VCaP (cell line): ENCODE data around the gene JARID2.

ENCODE experiments used
- H3K27ac ChIP-seq: fragments of 450-650 bp; 2 replicates; pipeline ENCODE4 v1.5.1; 2017
- TF ChIP-seq, protein P1 (sequence below): fragments of 450-650 bp; conservative IDR thresholded peaks from 2 replicates; pipeline ENCODE4 v1.5.1; 2017; ENCODE audit warnings: mild to moderate bottlenecking, moderate library complexity

Gene JARID2

DNA sequence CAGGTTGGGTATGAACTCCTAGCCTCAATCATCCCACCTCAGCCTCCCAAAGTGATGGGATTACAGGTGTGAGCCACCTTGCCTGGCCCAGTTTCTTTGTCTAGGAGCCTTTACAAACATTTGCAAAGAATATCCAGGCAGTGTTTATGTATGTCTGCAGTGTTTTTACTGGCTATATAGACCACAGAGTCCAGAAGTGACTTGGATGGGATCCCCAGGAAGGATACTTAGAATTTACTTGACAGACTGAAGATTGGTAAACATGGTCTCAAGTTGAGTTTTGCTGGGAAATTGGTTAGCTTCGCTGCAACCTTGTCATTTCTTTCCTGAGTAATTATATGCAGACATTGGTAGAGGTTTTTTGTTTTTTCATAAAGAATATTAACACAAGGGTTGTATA is 23.8 kb downstream of the JARID2 start:
- no peak overlapping the region for H3K27ac ChIP-seq
- TF ChIP-seq, protein P1, sequence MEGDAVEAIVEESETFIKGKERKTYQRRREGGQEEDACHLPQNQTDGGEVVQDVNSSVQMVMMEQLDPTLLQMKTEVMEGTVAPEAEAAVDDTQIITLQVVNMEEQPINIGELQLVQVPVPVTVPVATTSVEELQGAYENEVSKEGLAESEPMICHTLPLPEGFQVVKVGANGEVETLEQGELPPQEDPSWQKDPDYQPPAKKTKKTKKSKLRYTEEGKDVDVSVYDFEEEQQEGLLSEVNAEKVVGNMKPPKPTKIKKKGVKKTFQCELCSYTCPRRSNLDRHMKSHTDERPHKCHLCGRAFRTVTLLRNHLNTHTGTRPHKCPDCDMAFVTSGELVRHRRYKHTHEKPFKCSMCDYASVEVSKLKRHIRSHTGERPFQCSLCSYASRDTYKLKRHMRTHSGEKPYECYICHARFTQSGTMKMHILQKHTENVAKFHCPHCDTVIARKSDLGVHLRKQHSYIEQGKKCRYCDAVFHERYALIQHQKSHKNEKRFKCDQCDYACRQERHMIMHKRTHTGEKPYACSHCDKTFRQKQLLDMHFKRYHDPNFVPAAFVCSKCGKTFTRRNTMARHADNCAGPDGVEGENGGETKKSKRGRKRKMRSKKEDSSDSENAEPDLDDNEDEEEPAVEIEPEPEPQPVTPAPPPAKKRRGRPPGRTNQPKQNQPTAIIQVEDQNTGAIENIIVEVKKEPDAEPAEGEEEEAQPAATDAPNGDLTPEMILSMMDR = no peak

DNA sequence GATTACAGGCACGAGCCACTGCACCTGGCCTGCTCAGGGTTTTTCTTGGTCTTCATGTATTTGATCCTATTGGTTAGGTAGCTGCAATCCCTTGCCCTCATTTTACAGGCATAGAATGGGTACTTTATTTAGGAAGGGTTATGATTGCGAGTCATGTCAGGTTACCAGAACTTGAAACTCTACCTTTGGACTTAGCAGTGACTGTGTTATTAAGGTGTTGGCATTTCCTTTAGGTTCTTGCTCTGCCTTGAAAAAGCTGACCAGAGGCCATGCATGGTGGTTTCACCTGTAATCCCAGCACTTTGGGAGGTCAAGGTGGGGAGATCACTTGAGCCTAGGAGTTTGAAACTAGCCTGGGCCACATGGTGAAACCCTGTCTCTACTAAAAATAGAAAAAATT is 24.5 kb downstream of the JARID2 start:
- no peak overlapping the region for H3K27ac ChIP-seq
- TF ChIP-seq, protein P1 = no peak

DNA sequence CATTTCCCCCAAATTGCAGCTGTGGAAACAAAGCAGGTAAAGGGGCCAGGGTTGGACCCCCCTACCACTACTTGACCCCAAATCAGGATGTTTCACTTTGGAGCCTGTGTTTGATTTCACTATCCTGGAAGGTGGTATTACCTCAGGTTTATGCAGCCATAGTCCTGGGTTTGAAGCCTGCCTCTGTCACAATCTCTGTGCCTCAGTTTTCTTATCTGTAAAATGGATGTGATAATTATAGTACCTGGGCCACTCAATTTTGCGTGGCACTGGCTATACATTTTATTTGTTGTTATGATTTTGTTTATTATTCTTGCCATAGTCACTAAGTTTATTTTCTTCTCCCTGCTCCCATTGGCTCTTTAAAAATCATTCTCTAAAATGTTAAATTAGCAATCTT is 26.7 kb downstream of the JARID2 start:
- no peak overlapping the region for H3K27ac ChIP-seq
- TF ChIP-seq, protein P1 = no peak

DNA sequence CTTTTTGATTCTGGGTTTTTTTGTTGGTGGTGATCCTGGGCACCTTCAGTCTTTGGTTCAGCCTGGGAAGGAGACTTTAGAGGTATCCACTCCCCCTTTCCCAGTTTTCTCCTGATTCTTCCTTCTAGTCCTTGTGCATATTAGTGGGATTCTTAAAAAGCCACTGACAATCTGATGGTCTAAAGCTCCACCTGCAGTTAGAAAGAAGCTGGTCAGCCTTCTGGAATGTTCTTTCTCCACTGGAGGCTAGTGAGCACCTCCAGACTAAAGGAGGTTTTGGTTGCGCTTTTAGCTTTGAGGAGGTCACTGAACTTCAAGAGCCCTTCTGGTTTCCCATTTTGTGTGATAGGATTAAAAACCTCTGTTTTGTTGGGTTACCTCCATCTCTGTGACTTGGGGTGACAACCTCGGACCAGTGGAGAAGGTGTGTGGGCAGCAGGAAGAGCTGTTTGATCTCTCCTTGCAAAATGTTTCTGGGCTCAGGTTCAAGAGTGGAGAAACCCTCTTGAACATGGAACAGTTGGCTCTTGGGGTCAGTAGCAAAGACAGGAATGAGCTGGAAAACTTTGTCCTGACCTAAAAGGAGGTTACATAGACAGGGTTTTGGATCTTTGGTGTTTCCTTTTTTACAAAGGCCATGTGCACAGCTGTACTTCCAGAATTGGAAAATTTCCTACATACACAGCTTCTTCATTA is 29.0 kb downstream of the JARID2 start:
- TF ChIP-seq, protein P1 = no peak
- H3K27ac ChIP-seq = no peak overlapping the region

DNA sequence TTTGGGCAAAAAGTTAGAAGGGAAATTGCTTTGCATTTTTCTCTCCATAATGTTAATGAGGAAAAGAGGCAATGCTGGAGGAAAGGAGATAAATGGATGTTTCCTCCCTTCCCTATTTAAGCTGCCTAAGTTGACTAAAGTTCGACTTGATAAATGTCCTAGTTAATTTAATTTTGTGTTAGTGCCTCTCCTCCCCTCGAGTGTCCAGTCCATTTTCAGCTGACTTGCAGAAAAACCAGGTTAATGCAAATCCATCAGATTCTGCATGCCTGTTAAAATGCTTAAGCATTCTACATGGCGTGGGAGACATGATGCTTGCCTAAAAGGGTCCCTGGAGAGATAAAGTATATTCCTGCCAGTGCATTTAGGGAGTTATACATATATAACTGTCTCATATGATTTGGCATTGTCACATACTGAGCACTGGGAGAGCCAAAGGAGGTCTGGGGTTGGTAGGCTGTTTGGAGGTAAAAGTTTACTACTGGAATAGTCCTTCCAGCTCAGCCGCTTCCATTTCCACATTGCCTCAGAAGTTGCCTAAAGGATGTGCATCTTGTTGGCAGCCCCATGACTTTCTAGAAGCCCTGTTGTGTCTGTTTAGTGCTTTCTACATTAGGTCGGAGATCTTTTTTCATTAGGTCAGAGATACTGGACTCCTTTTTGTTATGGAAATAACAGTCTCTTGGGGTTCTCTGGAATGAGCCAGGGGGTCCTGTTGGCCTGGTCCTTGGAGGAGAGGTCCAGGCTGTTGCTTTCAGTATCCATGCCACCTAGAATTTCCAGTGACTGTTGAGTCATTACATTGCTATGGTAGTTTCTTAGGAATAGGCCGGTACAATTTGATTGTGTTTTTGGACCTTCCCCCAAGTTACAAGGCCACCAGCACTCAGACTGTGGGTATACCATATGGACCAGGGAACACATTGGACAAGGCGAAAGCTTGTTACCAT is 30.4 kb downstream of the JARID2 start:
- TF ChIP-seq, protein P1 = no peak
- no peak overlapping the region for H3K27ac ChIP-seq

DNA sequence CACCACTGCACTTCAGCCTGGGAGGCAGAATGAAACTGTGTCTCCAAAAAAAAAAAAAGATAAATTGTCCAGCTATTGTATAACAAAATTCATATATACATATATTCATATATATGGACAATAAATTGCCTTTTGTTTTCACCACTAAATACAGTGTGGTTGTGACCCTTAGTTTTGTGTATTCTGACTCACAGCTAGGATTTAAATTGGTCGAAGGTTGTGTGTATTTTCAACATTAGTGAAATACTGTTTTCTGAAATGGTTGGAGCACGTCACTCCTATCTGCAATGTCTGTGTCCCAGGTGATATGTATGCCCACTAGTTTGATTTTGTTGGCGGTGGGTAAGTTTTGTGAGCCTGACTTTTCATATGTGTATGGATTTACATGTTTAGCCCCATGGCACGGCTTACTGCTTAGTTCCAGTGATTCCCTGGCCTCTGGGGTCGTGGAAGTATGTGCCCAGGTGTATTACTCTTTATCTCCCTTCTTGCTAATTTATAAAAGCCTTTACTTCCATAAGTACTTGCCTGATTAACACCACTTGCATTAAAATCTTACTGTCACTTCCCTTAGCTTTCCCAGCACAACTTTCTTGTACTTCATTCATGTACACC is 33.3 kb downstream of the JARID2 start:
- H3K27ac ChIP-seq = no peak overlapping the region; the same call in 1 of the 2 replicates
- TF ChIP-seq, protein P1 = no peak

DNA sequence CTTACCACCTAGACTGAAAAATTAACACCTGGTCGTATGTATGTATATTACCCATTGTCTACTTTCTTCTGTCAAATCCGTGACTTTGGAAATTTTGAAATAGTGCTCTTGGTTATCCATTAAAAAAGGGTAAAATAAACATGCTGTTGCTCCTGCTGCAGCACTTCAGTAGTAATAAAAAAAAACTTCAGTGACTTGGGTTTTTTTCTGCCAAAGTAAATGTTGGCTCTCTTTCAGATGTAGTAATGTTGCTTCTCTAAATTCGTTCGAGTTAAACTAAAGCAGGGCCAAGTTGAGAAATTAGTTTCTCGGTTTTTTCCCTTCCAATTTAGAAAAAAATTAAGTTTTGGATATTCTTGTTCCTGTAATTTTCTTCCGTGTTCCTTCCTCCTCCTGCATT is 34.2 kb downstream of the JARID2 start:
- H3K27ac ChIP-seq = peak overlapping the region; percentile 26; the same call in 1 of the 2 replicates
- TF ChIP-seq, protein P1 = no peak
